Measurements from ENCODE around the gene MROH8. TPM values are rescaled to one million over a fixed set of nuclear protein-coding genes. Genes with fewer than 3 reads are reported as not detected.

MROH8 gene
- total RNA-seq, 1 donor = 2.6 TPM

GRCh38 chr20:37053230-37053950, 126.0 kb downstream of the MROH8 start:
- no peak for TF ChIP-seq CTCF (IDR thresholded peaks at IDR 0.05; ENCODE audit: insufficient read depth, low read depth, low read length)
- no peak overlapping the region for H3K4me3 ChIP-seq (ENCODE audit: low read depth, low read length)
- peak; percentile 33 for DNase-seq (ENCODE audit: low read depth)

Other genes starting within 250 kb of the MROH8 start
- 39.9 and 75.1 TPM in 2 replicates for gene SAMHD1, start 227.8 kb downstream of the MROH8 start, total RNA-seq
- 8.1 and 10.8 TPM in 2 replicates for gene RBL1, start 83.6 kb downstream of the MROH8 start, total RNA-seq
- gene RPN2, start 218 bp downstream of the MROH8 start, total RNA-seq = 173 and 218 TPM in 2 replicates
- not detected in 2 replicates for gene GHRH, start 82.3 kb upstream of the MROH8 start, total RNA-seq
- gene MANBAL, start 110.1 kb upstream of the MROH8 start, total RNA-seq = 15.1 and 17.1 TPM in 2 replicates
- gene SRC, start 166.6 kb upstream of the MROH8 start, total RNA-seq = 20.3 and 20.6 TPM in 2 replicates

All from fibroblast of villous mesenchyme (primary cell).